K562 (cell line): ENCODE results near the gene ACY1. TPM values are rescaled to one million over a fixed set of nuclear protein-coding genes. Genes with fewer than 3 reads are reported as not detected.

Source experiments
- CCNT2 ChIP-seq: IDR thresholded peaks from 2 replicates; pipeline ENCODE4 v1.6.1; 2011; ENCODE audit warnings: borderline replicate concordance, low read depth, mild to moderate bottlenecking, moderate library complexity, mixed read lengths, low read length; ENCODE audit not compliant: insufficient read length; ENCODE audit errors: extremely low read depth
- CTBP1 ChIP-seq: fragments of 450-650 bp; IDR thresholded peaks from 2 replicates; pipeline ENCODE4 v1.6.1; 2016; ENCODE audit warnings: borderline replicate concordance
- EHMT2 ChIP-seq: fragments of 450-650 bp; IDR thresholded peaks from 2 replicates; pipeline ENCODE4 v1.6.1; 2018; ENCODE audit warnings: antibody characterized with exemption
- GABPB2 ChIP-seq: fragments of 250-450 bp; sonication (Bioruptor Pico); conservative IDR thresholded peaks from 2 replicates; pipeline ENCODE4 v1.5.1; 2021; ENCODE audit warnings: mild to moderate bottlenecking
- KHSRP ChIP-seq: fragments of 450-650 bp; IDR thresholded peaks from 2 replicates; pipeline ENCODE4 v1.6.1; 2017
- LARP7 ChIP-seq: fragments of 450-650 bp; IDR thresholded peaks from 2 replicates; pipeline ENCODE4 v1.6.1; 2016
- POLR2G ChIP-seq: fragments of 200-400 bp; formaldehyde crosslinking; IDR thresholded peaks from 2 replicates; pipeline ENCODE4 v1.6.1; 2017; ENCODE audit warnings: low read depth, mild to moderate bottlenecking, antibody characterized with exemption, low read length, moderate library complexity
- RB1 ChIP-seq: fragments of 450-650 bp; IDR thresholded peaks from 2 replicates; pipeline ENCODE4 v1.6.1; 2017; ENCODE audit warnings: low read depth, mild to moderate bottlenecking
- SMARCA5 ChIP-seq: fragments of 450-650 bp; IDR thresholded peaks from 2 replicates; pipeline ENCODE4 v1.6.1; 2016
- SUPT5H ChIP-seq: fragments of 450-650 bp; IDR thresholded peaks from 2 replicates; pipeline ENCODE4 v1.6.1; 2016
- TBL1XR1 ChIP-seq, 2 experiments: IDR thresholded peaks; 2 replicates each; pipeline ENCODE4 v1.6.1; 2012; ENCODE audit warnings: improper control_type of control experiment in 2 of 2, low read length in 2 of 2, mild to moderate bottlenecking in 1 of 2
- ZC3H8 ChIP-seq: fragments of 450-650 bp; IDR thresholded peaks from 2 replicates; pipeline ENCODE4 v1.6.1; 2017
- ZNF217 ChIP-seq: sonication (generic); formaldehyde crosslinking; IDR thresholded peaks from 2 replicates; pipeline ENCODE4 v1.8.0; 2022; ENCODE audit warnings: mild to moderate bottlenecking, missing genetic modification reagents
- ZNF589 ChIP-seq: fragments of 200-800 bp; sonication (Bioruptor generic); IDR thresholded peaks from 2 replicates; pipeline ENCODE4 v1.6.1; 2016; ENCODE audit warnings: low read depth, missing genetic modification characterization, missing compliant biosample characterization
- polyA plus RNA-seq, 8 experiments: library from polyadenylated mRNA; depleted of rRNA in 4 of 8; stranded (reverse) in 5 of 8; unstranded in 3 of 8; fragments of >200 nt; fragmentation: Nextera tagmentation in 2 of 8; fragmentation: Illumina TruSeq in 1 of 8; extraction: Ambion mirVana in 2 of 8; extraction: Trizol in 1 of 8; gene quantifications; 2 replicates each; pipeline versions ENCODE4 v1.2.1 to v1.2.3, GENCODE V29; 2011 to 2014; ENCODE audit warnings: inconsistent platforms in 1 of 8, missing spikeins in 1 of 8
- total RNA-seq, 7 experiments: library from RNA; depleted of rRNA in 6 of 7; stranded (reverse); fragments of >200 nt in 6 of 7; fragmentation: Illumina TruSeq in 2 of 7; extraction: Trizol in 2 of 7; gene quantifications; 2 replicates each; pipeline versions ENCODE4 v1.2.1 to v1.2.3, GENCODE V29; 2011 to 2021; ENCODE audit warnings: low replicate concordance in 1 of 7
- TF ChIP-seq, protein P1 (sequence below): fragments of 450-650 bp; formaldehyde crosslinking; IDR thresholded peaks from 2 replicates; pipeline ENCODE4 v1.4.0; 2020; ENCODE audit warnings: mild to moderate bottlenecking, moderate library complexity
- TF ChIP-seq, protein P2 (sequence below): fragments of 250-450 bp; sonication (Bioruptor Pico); IDR thresholded peaks from 2 replicates; pipeline ENCODE4 v1.5.0; 2020; ENCODE audit warnings: mild to moderate bottlenecking
- TF ChIP-seq, protein P3 (sequence below), 2 experiments: fragments of 450-650 bp; IDR thresholded peaks; 2 replicates each; pipeline ENCODE4 v1.6.1; 2018; ENCODE audit warnings: mild to moderate bottlenecking in 2 of 2, low read depth in 1 of 2; ENCODE audit not compliant: partially characterized antibody in 2 of 2

Gene ACY1
- total and polyA plus RNA-seq, 9 of the 15 experiments (the other 6 are each of a cell fraction or from before 2014, with no cell fraction given) = 70.7 to 195 (median 123) TPM

DNA sequence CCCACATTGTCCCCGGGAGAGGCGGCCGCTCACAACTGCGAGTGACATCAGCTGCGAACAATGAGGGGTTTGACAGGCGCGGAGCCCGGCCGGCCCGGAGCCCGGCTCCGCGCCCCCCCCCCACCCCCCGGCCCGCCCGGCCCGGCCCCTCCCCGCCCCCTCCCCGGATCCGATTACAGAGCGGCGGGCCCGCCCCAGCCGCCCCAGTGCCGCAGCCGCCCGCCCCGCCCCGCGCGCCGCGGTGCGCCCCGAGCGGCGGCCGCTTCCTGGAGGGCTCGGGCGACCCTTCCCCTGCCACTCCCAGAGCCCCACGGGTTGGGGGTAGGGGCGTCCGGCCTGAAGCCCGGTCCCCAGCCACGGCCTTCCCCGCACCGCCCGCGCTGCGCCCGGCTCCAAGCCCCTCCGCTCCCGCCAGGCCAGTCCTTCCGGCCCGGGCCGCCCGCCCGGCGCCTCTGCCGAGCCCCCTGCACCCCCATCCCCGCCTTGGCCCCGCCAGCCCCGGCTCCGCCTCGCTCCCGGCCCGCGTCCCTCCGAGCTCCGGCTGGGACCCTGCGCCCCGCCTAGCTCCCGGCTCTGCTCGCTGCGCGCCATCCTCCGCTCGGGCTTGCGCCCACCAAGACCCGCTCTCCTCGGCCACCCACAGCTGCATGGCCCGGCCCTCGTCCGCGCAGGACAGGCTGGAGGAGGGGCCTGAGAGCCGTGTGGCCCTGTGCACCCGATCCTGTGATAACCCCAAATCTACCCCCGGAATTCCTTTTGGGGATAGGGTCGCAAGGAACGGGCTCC lies 15.8 kb upstream of the ACY1 start, which contains the start of gene PCBP4 (continued):
- TF ChIP-seq, protein P1, sequence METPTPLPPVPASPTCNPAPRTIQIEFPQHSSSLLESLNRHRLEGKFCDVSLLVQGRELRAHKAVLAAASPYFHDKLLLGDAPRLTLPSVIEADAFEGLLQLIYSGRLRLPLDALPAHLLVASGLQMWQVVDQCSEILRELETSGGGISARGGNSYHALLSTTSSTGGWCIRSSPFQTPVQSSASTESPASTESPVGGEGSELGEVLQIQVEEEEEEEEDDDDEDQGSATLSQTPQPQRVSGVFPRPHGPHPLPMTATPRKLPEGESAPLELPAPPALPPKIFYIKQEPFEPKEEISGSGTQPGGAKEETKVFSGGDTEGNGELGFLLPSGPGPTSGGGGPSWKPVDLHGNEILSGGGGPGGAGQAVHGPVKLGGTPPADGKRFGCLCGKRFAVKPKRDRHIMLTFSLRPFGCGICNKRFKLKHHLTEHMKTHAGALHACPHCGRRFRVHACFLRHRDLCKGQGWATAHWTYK (CRISPR knock-in tag) = no peak
- TF ChIP-seq EHMT2 (no peak), KHSRP (no peak), GABPB2 (CRISPR knock-in tag) (no peak), POLR2G (peak; percentile 63; the same call in 1 of the 2 replicates), CTBP1 (peak; percentile 21; the same call in 1 of the 2 replicates), ZC3H8 (no peak), ZNF589 (CRISPR knock-in tag) (no peak), LARP7 (no peak), RB1 (peak; percentile 56), SUPT5H (peak; percentile 44; the same call in 1 of the 2 replicates), TBL1XR1 (IDR thresholded peaks at IDR 0.05; ENCODE audit: low read length in 2 of 2) (no peak), ZNF217 (CRISPR knock-in tag) (no peak), SMARCA5 (no peak), CCNT2 (peak; percentile 45)
- TF ChIP-seq, protein P2, sequence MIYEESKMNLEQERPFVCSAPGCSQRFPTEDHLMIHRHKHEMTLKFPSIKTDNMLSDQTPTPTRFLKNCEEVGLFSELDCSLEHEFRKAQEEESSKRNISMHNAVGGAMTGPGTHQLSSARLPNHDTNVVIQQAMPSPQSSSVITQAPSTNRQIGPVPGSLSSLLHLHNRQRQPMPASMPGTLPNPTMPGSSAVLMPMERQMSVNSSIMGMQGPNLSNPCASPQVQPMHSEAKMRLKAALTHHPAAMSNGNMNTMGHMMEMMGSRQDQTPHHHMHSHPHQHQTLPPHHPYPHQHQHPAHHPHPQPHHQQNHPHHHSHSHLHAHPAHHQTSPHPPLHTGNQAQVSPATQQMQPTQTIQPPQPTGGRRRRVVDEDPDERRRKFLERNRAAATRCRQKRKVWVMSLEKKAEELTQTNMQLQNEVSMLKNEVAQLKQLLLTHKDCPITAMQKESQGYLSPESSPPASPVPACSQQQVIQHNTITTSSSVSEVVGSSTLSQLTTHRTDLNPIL (CRISPR knock-in tag) = no peak
- TF ChIP-seq, protein P3, sequence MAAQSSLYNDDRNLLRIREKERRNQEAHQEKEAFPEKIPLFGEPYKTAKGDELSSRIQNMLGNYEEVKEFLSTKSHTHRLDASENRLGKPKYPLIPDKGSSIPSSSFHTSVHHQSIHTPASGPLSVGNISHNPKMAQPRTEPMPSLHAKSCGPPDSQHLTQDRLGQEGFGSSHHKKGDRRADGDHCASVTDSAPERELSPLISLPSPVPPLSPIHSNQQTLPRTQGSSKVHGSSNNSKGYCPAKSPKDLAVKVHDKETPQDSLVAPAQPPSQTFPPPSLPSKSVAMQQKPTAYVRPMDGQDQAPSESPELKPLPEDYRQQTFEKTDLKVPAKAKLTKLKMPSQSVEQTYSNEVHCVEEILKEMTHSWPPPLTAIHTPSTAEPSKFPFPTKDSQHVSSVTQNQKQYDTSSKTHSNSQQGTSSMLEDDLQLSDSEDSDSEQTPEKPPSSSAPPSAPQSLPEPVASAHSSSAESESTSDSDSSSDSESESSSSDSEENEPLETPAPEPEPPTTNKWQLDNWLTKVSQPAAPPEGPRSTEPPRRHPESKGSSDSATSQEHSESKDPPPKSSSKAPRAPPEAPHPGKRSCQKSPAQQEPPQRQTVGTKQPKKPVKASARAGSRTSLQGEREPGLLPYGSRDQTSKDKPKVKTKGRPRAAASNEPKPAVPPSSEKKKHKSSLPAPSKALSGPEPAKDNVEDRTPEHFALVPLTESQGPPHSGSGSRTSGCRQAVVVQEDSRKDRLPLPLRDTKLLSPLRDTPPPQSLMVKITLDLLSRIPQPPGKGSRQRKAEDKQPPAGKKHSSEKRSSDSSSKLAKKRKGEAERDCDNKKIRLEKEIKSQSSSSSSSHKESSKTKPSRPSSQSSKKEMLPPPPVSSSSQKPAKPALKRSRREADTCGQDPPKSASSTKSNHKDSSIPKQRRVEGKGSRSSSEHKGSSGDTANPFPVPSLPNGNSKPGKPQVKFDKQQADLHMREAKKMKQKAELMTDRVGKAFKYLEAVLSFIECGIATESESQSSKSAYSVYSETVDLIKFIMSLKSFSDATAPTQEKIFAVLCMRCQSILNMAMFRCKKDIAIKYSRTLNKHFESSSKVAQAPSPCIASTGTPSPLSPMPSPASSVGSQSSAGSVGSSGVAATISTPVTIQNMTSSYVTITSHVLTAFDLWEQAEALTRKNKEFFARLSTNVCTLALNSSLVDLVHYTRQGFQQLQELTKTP (IDR thresholded peaks at IDR 0.05; ENCODE audit: low read depth in 1 of 2, partially characterized antibody in 2 of 2) = no peak
